Omental fat pad (tissue), 4 donors: ENCODE measurements around the gene NUCB1. TPM values are rescaled to one million over a fixed set of nuclear protein-coding genes. Genes with fewer than 3 reads are reported as not detected.

ENCODE experiments used
- ATAC-seq: fragments of 150-250 bp; one replicate; pipeline ENCODE4 v1.9.1; 2016; ENCODE audit warnings: mild to moderate bottlenecking, moderate library complexity; ENCODE audit not compliant: low FRiP score
- DNase-seq: peaks from one replicate; pipeline ENCODE4 v3.0.0-alpha.2; 2019; ENCODE audit warnings: low spot score
- CTCF ChIP-seq, 3 donors: fragments of 450-650 bp; IDR thresholded peaks; one replicate each; pipeline ENCODE4 v1.5.1; 2016 to 2017; ENCODE audit warnings: antibody characterized with exemption in 3 of 3, mild to moderate bottlenecking in 3 of 3, moderate library complexity in 2 of 3
- total RNA-seq, 4 donors: library from RNA; depleted of rRNA; stranded (reverse); fragments of >200 nt; gene quantifications; one replicate each; pipeline ENCODE4 v1.1.0, GENCODE V29; 2016

The NUCB1 gene
- total RNA-seq, 4 donors from 2014 or later = 197 to 280 (median 253) TPM

DNA sequence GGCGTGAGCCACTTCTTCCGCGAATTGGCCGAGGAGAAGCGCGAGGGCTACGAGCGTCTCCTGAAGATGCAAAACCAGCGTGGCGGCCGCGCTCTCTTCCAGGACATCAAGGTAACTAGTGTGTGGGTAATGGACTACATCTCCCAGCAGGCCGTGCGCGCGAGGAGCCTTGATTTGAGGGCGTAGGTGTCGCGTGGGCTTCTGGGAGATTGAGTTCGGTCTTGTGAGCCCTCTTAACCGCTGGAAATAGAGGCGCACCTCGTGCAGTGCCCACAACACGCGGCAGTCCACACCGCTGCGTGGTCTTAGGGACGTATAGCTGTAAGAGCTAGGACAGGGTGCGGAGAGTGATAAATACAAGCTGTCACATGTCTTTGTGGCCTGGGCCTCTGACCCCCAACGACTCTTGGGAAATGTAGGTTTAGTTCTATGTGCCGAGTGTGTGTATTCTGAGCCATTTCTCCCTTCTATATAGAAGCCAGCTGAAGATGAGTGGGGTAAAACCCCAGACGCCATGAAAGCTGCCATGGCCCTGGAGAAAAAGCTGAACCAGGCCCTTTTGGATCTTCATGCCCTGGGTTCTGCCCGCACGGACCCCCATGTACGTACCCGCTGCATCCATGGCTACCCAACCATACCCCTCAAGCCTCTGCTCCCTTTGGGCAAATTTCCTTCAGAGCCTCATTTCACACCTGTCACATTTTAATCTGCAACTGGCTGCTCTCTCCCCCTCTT lies 65.9 kb downstream of the NUCB1 start:
- ATAC-seq = no peak
- no peak for TF ChIP-seq CTCF (IDR thresholded peaks at IDR 0.05)

GRCh38 chr19:48966541-48967345 lies 66.6 kb downstream of the NUCB1 start:
- no peak for DNase-seq
- TF ChIP-seq CTCF (IDR thresholded peaks at IDR 0.05) = no peak
- no peak for ATAC-seq

More for the DNA sequence above, 65.9 kb downstream of the NUCB1 start:
- DNase-seq = peak; percentile 83

GRCh38 chr19:48967346-48968178 lies 67.5 kb downstream of the NUCB1 start:
- ATAC-seq = peak; percentile 1
- no peak for TF ChIP-seq CTCF (IDR thresholded peaks at IDR 0.05)
- DNase-seq = no peak

DNA sequence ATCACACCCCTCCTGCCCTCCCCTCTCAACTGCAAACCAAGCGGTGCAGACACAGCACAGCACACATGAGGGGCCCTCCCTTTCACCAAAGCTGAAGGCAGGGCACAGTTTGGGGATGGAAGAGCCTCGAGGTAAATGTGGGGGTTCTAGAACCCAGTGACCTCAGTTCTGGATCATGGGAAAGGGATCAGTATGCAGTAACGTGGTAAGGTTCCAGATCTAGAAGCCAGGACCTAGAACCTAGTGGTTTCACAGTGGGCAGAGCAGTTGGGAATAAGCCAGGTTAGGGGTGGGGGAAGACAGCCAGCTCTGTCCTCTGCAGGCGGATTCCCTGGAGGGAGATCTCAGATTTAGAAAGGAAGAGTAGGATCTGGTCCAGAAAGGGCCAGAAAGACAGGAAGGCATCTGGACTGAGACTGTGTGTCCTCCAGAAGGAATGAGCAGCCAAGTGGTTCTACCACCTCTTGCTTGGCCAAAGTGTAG lies 68.1 kb downstream of the NUCB1 start:
- TF ChIP-seq CTCF (IDR thresholded peaks at IDR 0.05) = no peak
- ATAC-seq (peak; percentile 5), DNase-seq (no peak)

DNA sequence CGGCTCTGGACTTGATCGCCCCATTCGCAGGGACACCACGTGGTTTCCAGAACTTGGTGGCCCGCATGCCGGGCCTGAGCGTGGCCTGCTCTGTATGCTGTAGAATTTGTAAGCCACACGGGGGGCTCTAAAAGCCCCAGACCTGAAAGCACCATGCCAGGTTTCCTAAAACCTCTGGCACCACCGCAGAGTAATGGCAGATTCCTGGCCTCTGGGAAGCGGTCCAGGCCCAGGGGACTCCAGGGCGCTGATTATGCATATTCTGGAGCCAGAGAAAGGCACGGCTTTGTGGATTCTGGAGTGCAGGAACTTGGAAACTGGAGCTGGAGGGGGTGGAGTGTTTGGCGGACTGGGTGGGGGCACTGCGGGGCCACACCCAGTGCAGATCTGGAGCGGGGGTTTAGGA lies 68.7 kb downstream of the NUCB1 start:
- no peak for ATAC-seq
- no peak for DNase-seq

More for the DNA sequence above, 68.7 kb downstream of the NUCB1 start:
- no peak for TF ChIP-seq CTCF (IDR thresholded peaks at IDR 0.05)
